GM03348 (cell line): ENCODE measurements around the gene C1orf226.

ENCODE experiments used
- DNase-seq: peaks from one replicate; pipeline ENCODE4 v3.0.0; 2012; ENCODE audit warnings: low spot score

The C1orf226 gene

DNA sequence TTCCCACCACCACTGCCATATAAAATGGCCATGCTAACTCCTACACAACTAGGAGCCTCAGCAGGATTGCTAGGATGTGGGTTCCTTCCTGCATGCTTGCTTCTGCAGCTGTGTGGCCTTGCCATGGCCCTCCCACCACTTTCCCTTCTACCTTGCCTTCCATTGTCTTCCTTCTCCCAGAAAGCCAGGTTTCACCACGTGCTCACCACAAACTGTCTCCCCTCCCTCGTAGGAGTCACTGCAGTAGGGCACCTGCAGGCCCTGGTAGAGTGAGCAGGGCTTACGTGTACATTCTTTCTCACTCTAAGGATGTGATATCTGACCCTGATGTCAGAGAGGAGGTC, 3.7 kb downstream of the C1orf226 start:
- DNase-seq, result no peak

DNA sequence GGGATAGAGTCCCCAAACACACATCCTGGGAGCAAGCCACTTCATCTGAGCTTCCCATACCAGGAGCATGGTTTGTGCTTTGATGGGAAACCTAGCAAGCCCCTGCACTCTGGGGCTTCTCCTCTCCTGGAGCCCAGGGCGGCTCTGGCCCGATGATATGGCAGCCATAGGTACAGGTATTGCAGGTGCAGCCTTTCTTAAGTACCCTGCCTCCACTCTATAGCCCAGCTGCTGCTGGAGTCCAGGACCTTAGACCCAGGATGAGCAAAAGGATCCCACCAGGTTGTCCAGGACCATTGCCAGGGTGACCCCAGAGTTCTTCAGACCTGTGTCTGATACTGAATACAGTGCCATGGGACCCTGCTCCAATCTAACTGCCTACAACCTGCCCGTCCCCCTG, 4.2 kb downstream of the C1orf226 start:
- no peak for DNase-seq

DNA sequence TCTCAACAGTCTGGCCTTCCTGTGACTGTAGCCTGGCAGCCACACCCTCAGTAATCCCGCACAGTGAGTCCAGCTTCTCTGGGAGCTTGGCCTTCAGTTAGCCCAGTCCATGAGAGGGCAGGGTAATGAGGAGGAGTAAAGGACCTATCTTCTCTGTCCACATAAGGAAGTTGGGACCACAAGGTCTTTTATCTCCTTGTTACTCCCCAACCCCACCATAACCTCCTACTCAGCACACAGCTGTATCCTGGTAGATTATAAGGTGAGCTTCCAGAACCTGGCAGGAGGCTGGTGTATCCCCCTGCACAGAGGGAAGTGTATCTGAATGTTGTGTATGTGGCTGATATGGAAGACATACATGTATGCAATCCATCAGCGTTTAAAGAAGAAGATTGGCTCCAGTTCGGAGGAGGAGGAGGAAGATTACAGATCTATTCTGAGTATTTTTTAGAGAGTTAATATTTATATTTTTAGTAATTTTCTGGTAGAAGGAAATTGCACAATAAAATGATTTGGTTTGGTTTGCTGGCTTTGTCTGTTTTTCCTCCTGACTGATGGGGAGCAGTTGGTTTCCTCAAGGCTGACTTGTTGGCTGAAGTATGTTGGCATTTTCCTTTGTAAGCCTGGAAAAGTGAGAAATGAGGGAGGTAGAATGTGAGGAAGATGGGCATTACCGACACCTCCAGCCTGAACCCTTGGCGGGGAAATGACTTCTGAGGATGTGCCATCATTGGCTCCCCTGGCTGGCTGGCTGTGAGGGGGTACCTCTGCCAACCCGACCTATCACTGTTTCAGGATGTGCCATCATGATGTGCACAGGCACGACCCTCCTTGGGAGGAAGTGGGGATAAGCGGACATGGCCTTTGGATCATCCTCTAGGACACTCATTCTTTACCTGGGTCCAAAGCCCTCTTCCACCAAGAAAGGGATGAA, 5.0 kb downstream of the C1orf226 start:
- no peak for DNase-seq

DNA sequence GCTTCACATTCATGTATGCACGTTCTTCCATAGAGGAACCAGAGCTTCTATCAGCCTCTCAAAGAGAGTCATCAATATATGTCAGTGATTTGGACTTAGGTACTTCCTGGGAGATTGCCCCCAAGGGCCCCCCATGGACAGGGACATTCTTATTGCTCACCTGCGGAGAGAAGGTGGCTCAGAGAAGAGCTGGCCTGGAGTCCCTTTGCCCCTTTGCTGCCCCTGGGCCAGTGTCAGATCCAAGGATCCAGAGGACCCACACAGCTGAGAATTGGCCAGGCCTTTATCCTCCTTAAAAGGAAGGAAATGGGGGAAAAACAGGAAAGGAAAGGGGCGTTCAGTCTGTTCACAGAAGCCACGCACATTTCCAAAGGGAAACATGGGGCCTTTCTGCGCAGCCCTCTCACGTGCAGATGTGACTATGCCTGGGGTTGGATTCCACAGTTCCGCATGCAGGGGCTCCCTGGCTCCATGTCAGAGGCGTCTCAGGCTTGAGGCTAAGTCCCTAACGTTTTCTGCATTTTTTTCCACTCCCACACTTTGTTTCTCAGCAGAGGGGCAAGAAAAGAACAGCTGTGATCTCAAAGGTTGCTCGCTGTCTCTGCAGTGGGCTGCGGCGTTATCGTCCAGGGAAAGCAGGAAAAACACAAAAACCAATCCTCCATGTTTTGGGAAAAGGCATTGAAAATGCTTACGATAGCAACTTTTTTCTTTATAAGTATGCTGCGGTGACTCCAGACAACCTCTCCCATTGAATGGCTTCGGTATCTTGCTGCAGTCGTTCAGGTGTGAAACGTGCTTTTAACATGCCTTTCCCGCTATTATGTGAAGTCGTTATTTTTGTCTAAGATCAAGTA, 5.9 kb downstream of the C1orf226 start:
- DNase-seq, result no peak

DNA sequence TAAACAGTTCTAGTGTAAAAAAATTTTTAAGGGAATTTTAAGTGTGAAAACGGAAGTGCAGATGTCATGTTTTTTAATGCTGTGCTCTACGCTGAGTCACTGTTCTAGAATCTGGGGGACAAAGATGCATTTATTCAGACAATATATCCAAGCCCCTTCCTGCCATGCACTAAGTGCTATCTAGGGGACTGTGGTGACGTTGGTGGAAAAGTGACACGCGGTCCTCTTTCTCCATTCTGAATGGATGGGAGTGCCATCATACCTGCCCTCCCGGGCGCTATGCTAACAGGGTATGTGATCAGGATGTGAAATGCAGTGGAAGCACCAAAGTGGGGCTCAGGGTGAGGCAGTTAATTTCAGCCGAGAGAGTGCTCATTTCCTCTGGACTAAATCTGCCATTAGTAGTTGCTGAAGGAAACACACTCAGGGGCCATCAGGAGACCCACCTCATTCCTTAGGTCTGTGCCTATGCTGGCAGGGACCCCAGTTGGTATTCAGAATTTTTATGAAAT, 6.6 kb downstream of the C1orf226 start:
- DNase-seq, result no peak

DNA sequence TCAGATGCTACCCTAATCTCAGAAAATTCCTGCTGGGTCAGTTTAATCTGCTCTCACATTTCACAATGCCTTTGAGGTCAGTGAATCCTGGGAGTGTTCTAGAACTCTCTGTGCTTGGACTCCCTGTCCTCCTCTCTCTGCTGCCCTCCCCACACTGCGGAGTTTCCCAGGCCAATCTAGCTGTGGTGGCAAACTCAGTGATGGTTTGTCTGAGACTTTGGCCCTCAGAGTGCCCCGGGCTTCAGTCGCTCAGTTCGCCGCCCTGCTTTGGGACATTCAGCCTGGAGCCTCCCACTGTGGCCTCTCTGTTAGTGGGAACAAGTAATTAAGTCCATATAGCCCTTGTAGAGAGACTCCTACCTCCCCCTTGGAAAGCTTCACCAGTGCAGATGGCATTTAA, 7.1 kb downstream of the C1orf226 start:
- DNase-seq, result no peak

DNA sequence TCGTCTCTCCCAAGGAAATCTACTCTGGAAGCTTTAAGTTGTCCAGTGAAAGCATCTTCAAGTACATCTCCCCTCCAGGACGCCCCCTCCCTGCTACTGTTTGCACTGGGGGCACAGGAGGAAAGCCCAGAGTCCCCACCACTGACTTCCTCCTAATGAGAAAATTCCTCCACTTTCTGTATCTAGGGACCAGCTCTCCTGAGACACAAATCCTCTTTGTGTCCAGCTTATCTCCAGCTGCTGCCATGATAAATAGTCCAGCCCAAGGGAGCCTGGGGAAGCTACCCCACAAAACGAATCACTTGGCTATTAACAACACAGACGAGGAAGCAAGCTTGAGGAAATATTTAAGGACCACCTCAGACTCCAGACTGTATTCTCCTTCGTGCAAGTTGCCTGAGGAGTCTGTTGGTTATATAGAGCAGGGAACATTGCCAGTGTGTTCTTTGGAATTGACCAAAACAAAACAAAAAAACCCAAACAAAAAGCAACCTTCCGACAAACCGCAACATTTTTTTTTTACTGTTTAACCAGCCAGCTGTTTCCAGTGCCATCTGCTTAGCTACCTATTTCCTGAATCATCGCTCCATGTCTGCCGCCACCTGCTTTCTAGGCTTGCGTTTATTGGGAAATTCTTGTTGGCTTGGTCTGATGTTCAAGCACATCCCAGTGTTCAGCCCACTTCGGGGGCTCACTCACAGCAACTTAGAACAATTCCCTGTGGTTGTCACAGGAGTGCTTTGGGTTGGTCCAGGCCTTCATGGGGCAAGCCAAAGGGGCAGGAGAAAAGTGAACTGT, 7.7 kb downstream of the C1orf226 start:
- no peak for DNase-seq

DNA sequence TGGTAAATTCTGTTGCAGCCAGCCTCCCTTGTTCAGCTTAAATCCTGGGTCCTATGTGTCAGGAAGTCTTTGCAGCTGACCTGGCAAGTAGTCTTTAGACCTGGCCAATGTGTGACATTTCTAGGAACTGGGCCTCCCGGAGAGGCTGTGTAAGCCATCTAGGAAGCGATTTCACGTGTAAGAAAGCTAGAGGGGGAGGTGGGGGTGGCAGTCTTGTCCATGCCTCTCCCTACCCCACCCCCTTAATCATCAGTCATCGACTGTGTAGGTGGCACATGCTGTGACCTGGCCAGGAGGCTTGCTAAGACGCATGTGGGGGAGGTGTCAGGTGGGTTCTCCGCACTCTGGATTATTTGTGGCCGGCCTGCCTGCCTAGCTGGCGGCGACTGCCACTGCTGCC, 8.4 kb downstream of the C1orf226 start:
- DNase-seq, result no peak

DNA sequence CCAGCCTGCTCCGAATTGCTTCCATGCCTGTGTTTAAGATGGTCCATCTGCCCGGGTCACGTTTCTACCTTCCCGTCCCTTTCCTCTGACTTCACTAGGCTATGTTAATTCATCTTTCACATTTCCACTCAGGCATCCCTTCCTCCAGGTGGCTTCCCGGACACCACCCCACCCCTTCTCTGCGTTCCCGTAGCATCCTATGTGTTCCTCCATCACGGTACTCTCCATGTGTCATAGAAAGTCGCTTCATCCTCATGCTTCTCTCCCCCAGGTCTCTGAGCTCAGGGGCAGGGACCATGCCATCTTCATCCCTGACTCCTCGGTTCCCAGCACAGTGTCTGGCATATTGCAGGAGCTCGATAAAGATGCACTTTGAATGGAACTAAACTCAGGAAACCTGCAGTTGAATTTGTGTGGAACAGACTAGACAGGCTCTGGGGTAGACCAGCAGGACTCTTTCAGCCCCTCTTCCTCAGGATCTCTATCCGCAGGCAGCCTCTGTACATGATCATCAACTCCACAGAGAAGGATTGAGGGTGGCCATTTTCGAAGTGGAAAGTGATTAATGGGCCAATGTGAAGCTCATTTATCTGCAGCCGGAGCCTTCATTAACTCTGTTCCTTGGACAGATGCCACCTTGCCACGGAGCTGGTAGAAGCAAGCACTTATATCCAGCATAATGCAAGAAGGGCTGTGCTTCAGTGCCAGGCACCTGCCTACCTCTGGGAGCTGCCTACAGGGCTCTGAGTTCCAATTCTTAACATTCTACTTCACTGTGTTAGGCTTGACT, 9.1 kb downstream of the C1orf226 start:
- no peak for DNase-seq

DNA sequence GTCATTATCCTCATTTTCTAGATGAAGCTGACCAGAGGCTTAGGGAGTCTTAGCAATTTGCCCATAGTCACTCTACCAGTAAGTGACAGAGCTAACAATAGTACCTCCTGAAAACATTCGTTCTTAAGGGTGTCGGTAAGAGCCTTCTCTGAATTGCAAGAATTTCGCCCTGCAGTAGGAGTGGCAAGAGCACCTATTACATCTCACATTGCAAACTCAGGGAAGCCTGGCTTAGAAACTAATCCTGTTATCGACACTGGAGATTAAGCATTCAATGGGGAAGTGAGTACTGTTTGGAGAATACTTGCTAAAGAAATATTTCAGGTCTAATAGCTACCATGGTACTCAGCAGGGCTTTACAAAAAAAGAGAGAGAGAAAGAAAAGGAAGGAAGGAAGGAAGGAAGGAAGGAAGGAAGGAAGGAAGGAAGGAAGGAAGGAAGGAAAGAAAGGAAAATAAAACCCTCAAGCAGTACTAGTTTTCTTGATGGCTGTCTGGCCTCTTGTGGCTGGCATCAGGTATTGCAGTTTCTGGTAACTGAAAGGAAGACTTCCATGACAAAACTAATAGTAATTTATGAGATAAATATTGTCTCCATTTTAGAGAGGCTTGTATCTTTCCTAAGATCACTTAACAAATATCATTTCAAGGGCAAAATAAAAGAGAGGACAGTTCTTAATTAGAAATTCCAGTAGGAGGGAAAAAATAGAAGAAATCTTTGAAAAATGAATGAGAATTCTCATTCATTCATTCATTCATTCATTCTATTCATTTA, 10.4 kb downstream of the C1orf226 start:
- DNase-seq, result peak; percentile 68

DNA sequence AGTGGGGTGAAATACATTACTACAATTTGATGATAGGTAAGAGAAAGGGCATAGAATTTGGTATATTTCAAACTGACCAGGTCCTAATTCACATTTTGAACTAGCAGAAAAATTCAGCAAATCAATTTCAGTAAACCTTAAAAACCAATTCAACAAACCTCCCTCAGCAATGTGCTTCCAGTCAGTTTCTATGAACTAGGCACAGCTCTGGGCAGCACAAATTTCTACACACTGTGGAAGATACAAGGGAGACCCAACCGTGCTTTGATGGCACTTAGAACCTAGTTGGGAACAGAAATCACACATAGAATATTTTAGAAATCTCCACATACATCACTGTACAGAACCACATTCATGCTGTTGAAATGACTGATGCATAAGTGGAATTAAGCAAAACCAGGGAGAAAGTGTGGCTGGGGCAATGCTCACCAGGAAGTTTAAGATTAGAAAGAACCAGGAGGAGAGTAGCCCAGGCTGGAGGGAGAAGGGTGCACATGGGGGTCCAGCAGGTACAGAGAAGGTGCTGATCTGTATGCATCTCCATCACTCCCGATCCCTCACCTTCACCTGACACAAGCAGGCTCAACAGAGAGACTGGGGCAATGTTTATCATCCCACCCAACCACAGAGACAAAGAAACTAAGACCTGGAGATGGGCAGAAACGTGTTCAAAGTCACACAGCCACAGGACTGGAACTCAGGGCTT, 14.8 kb downstream of the C1orf226 start:
- no peak for DNase-seq

DNA sequence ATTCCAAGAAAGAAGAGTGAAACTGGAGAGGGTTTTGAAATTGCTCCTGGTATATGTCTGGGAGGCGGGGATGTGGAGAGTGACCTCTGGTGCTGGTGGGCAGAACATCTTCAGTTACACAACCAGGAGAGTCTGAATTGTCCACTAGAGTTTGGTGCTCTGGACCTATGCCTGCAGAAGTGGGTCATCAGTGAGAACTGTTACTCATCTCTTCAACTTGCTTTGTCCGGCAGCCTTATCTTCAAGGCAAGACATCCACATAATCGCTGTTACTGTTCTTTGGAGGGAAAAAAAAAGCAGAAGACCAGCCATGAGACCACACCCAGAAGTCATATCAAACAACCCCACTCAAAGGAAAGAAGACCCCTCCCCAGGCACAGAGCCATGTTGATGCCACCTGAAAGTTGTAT, 15.5 kb downstream of the C1orf226 start:
- peak; percentile 11 for DNase-seq

DNA sequence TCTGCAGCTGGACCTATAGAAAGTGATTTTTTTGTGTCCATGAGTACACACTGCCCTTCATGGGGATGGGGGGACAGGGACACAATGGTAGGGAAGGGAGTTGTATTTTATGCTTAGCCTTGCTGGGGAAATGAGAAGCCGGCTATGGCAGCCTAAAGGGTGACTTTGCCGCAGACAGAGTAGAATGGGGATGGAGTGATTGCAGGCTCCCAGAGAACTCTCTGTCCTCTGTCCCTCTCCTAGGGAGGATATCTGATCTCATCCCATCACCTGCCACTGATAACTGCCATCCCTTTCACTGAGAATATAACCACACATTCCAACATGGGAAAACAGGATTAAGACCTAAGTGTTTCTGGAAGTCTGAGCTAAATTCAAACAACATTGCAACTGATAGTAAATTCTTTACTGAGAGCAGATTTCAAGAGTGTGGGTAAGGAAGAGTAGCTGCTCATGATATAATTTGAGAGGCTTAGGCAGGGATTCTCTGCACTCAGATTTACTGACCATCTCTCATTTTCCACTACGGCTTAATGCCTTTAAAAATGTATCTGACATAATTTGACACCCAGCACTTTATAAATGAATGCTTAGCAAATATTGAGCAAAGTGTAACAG, 16.5 kb downstream of the C1orf226 start:
- no peak for DNase-seq

DNA sequence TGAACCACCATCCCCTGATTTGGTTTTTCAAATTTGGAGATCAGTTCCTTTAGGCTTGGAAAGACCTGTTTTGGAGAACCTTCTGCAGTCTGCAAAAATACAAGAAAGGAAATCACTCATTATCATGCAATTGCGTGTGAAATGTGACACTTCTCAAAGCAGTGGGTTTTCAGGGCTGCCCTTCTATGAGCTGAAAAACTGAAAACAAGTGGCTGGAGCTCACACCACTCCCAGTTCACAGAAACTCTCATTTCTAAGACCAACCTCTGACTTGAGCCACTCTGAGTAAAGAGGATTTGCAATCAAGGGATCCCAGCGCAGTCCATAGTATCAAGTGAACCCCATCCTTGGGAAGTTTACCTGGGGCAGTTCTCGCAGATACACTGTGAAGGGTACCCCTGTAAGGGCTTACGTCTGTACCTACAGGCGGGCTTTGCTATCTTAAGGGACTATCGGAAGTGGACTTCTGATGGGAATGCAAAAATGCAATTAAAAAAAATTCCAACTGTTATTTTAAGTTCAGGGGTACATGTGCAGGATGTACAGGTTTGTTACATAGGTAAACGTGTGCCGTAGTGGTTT, 17.6 kb downstream of the C1orf226 start:
- no peak for DNase-seq

DNA sequence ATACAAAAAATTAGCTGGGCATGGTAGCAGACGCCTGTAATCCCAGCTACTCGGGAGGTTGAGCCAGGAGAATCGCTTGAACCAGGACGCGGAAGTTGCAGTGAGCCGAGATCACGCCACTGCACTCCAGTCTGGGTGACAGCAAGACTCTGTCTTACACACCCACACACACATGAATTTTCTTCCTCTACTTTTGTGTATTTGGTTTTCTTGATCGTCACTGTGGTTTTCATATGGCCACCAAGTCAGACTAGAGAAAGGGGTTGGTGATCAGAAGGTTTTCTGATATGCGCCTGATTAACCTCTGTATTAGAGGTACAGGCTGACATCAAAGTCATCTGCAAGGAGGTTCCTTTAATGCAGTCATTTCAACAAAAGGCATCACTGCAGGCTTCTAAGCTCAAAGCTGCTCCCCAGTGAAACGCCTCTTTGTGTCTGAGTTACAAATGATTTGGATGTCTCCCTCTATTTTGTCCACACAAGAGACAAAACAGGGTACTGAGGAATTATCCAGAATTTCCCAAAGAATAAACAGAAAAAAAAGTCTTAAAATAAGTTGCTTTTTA, 19.3 kb downstream of the C1orf226 start:
- DNase-seq, result no peak

DNA sequence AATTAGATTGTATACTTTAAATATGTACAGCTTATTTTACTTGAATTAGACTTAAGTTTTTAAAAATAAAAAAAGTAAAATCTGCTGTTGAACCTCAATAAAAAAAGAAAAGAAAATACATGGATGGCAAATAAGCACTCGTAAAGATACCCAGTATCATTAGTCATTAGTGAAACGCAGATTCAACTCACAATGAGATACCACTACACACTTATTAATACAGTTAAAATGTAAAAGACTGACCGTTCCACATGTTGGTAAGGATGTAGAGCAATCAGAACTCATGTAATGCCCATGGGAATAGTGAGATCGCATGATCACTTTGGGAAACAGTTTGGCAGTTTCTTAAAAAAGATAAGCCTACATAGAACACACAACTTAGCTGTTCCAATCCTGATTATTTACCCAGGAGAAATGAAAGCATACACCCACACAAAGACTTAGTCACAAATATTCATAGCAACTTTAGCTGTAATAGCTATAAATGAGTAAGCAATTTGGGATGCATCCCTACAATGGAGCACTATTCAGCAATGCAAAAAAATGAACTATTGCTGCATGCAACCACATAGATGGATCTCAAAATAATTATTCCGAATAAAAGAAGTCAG, 23.1 kb downstream of the C1orf226 start:
- peak; percentile 64 for DNase-seq

DNA sequence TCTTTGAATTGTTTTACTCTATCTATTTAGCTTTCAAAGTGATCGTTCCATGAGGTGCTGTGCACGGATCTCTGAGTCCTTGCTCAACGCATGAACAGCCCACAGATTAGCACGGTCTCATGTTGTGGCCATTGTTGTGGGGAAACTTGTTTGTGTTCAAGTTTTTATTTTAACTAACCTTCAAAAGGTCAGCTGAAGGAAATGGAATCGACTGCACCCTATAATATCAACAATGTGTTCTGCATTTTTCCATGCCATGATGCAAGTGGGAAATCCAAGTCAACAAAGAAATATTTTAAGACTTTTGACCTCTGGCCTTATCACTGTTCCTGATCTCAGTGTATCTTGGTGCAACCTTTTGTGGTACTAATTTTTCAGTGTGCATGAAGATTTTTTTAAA, 24.3 kb downstream of the C1orf226 start:
- DNase-seq, result no peak

DNA sequence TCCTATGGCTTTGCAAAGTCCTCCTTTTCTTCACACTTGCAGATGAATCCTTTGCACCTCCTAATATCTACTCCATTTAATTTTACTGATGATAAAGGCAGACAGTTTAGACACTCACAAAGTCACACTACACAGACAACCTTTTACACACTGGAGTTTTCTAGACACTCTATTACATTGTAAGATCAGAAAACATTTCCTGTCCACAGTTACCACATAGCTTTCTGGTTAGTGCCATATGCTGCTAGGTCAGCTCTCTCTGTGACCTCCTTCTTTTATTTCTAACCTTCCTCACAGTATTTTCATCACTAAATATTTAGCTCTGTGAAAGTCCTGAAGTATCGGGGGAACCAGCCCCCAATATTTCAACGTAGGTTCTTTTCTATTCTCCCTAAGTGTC, 25.3 kb downstream of the C1orf226 start:
- DNase-seq, result no peak
